Measurements from ENCODE around the gene PM20D1.

- TF ChIP-seq, protein P1, sequence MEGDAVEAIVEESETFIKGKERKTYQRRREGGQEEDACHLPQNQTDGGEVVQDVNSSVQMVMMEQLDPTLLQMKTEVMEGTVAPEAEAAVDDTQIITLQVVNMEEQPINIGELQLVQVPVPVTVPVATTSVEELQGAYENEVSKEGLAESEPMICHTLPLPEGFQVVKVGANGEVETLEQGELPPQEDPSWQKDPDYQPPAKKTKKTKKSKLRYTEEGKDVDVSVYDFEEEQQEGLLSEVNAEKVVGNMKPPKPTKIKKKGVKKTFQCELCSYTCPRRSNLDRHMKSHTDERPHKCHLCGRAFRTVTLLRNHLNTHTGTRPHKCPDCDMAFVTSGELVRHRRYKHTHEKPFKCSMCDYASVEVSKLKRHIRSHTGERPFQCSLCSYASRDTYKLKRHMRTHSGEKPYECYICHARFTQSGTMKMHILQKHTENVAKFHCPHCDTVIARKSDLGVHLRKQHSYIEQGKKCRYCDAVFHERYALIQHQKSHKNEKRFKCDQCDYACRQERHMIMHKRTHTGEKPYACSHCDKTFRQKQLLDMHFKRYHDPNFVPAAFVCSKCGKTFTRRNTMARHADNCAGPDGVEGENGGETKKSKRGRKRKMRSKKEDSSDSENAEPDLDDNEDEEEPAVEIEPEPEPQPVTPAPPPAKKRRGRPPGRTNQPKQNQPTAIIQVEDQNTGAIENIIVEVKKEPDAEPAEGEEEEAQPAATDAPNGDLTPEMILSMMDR (IDR thresholded peaks at IDR 0.05) = no peak
- no peak for TF ChIP-seq POLR2A (IDR thresholded peaks at IDR 0.05)
Measured at GRCh38 chr1:205852969-205853368, 3.0 kb upstream of the PM20D1 start.

All from body of pancreas (tissue), 4 donors.